Gastroesophageal sphincter (tissue), 4 donors: ENCODE data around the gene DLGAP5. TPM values are rescaled to one million over a fixed set of nuclear protein-coding genes. Genes with fewer than 3 reads are reported as not detected.

Source experiments
- ATAC-seq: fragments of 150-250 bp; one replicate; pipeline ENCODE4 v1.9.1; 2016; ENCODE audit warnings: mild to moderate bottlenecking, moderate library complexity
- H3K27ac ChIP-seq, 4 donors: fragments of 200-600 bp; sonication (generic) in 3 of 4; 1 replicate in 3 of 4; 2 replicates in 1 of 4; pipeline ENCODE4 v1.5.1; 2016 to 2019
- H3K27me3 ChIP-seq: fragments of 200-600 bp; sonication (generic); one replicate; pipeline ENCODE4 v1.5.1; 2019
- H3K36me3 ChIP-seq, 2 donors: fragments of 200-600 bp; sonication (generic); one replicate each; pipeline ENCODE4 v1.5.1; 2019; ENCODE audit warnings: control low read depth in 1 of 2
- H3K4me1 ChIP-seq, 3 donors: fragments of 200-600 bp; sonication (generic); 1 replicate in 2 of 3; 2 replicates in 1 of 3; pipeline ENCODE4 v1.5.1; 2016 to 2019; ENCODE audit warnings: control low read depth in 2 of 3
- H3K4me3 ChIP-seq, 2 donors: fragments of 200-600 bp; sonication (generic); one replicate each; pipeline ENCODE4 v1.5.1; 2019; ENCODE audit warnings: mild to moderate bottlenecking in 1 of 2, moderate library complexity in 1 of 2
- H3K9me3 ChIP-seq, 3 donors: fragments of 200-600 bp; sonication (generic); one replicate each; pipeline ENCODE4 v1.5.1; 2017 to 2019; ENCODE audit warnings: control low read depth in 2 of 3
- EP300 ChIP-seq: sonication (generic); formaldehyde crosslinking; IDR thresholded peaks from one replicate; pipeline ENCODE4 v1.6.1; 2017; ENCODE audit warnings: antibody characterized with exemption, mild to moderate bottlenecking
- POLR2A ChIP-seq, 2 donors: fragments of 450-650 bp; IDR thresholded peaks; one replicate each; pipeline ENCODE4 v1.6.1; 2017; ENCODE audit warnings: antibody characterized with exemption in 2 of 2, mild to moderate bottlenecking in 2 of 2, moderate library complexity in 1 of 2
- POLR2AphosphoS5 ChIP-seq: sonication (generic); formaldehyde crosslinking; IDR thresholded peaks from one replicate; pipeline ENCODE4 v1.6.1; 2017; ENCODE audit warnings: antibody characterized with exemption
- WGBS, 2 donors: methylation state at CpG; one replicate each; pipeline ENCODE4 v1.1.5; 2018; ENCODE audit warnings: low coverage in 1 of 2; 5-methylcytosine and 5-hydroxymethylcytosine counted together
- total RNA-seq, 4 donors: library from RNA; depleted of rRNA; stranded (reverse); fragments of >200 nt; gene quantifications; one replicate each; pipeline ENCODE4 v1.1.0, GENCODE V29; 2016
- TF ChIP-seq, protein P1 (sequence below), 4 experiments: fragments of 200-600 bp in 2 of 4; fragments of 450-650 bp in 2 of 4; sonication (generic) in 1 of 4; IDR thresholded peaks; one replicate each; pipeline ENCODE4 v1.5.1; 2017 to 2019; ENCODE audit warnings: antibody characterized with exemption in 4 of 4, mild to moderate bottlenecking in 2 of 4, moderate library complexity in 2 of 4

DLGAP5 gene
- total RNA-seq, 4 donors from 2014 or later, result 0.23 to 1.2 TPM; not detected in 2

GRCh38 chr14:55198749-55199148, 7.4 kb upstream of the DLGAP5 start:
- WGBS, 2 donors, result 92 to 100% methylated on average over 1 to 2 of the region's 2 CpGs
- TF ChIP-seq EP300 (no peak), POLR2A (IDR thresholded peaks at IDR 0.05) (no peak), POLR2AphosphoS5 (no peak)
- TF ChIP-seq, protein P1, sequence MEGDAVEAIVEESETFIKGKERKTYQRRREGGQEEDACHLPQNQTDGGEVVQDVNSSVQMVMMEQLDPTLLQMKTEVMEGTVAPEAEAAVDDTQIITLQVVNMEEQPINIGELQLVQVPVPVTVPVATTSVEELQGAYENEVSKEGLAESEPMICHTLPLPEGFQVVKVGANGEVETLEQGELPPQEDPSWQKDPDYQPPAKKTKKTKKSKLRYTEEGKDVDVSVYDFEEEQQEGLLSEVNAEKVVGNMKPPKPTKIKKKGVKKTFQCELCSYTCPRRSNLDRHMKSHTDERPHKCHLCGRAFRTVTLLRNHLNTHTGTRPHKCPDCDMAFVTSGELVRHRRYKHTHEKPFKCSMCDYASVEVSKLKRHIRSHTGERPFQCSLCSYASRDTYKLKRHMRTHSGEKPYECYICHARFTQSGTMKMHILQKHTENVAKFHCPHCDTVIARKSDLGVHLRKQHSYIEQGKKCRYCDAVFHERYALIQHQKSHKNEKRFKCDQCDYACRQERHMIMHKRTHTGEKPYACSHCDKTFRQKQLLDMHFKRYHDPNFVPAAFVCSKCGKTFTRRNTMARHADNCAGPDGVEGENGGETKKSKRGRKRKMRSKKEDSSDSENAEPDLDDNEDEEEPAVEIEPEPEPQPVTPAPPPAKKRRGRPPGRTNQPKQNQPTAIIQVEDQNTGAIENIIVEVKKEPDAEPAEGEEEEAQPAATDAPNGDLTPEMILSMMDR (IDR thresholded peaks at IDR 0.05), result no peak
- Histone ChIP-seq H3K9me3 (no peaks in the 10 kb centered on the region), H3K4me3 (no peak overlapping the region), H3K27ac (no peak overlapping the region), H3K4me1 (no peaks in the 10 kb centered on the region), H3K36me3 (no peaks in the 10 kb centered on the region), H3K27me3 (no peaks in the 10 kb centered on the region)
- ATAC-seq, result no peak

DNA sequence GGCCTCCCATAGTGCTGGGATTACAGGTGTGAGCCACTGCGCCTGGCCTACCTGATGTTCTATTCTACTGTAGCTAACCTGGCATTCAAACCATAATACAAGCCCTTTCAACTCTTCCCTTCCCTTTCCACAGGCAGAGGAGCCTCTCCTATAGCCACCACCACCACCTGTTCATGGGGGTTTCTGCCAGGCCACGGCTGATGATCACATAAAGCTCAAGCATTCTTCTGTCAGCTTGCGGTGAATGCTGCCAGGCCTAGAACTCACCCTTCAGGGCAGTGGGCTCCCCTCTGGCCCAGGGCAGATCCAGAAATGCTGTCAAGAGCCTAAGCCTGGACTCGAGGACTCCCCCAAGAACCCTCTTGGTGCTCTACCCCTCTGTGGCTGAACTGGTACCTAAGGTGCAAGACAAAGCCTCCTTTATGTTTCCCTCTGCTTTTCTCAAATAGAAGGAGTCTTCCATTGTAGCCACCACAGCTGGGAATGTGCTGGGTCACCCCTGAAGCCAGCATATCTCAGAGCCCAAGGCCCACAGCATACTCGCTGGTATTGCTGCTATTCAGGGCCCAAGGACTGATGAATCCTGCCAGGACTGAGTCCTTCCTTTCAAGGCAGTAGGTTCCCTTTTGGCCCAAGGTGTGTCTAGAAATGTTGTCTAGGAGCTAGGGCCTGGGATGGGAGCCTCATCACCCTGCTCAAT, 3.4 kb upstream of the DLGAP5 start:
- H3K4me1 ChIP-seq, result peaks cover 0 to 7% (median 4%) of the 10 kb centered on the region in 3 donors
- no peaks in the 10 kb centered on the region for H3K9me3 ChIP-seq
- no peak overlapping the region for H3K27ac ChIP-seq
- no peaks in the 10 kb centered on the region for H3K36me3 ChIP-seq
- 100% methylated on average over 1 of the region's 5 CpGs; no CpG with 5 or more reads in 1 of the 2 donors for WGBS, 2 donors
- TF ChIP-seq POLR2A (IDR thresholded peaks at IDR 0.05), result no peak
- no peak for TF ChIP-seq EP300
- TF ChIP-seq POLR2AphosphoS5, result no peak
- TF ChIP-seq, protein P1 (IDR thresholded peaks at IDR 0.05), result no peak
- H3K4me3 ChIP-seq, result no peak overlapping the region
- ATAC-seq, result no peak
- no peaks in the 10 kb centered on the region for H3K27me3 ChIP-seq

- Histone ChIP-seq H3K27me3 (no peaks in the 10 kb centered on the region), H3K4me1 (peaks cover 0 to 7% (median 4%) of the 10 kb centered on the region in 3 donors), H3K36me3 (no peaks in the 10 kb centered on the region), H3K9me3 (no peaks in the 10 kb centered on the region), H3K27ac (peak overlapping the region; percentile 12 to 70 (median 50)), H3K4me3 (peak overlapping the region; percentile 40 to 59)
- TF ChIP-seq, protein P1 (IDR thresholded peaks at IDR 0.05), result no peak
- TF ChIP-seq POLR2AphosphoS5 (no peak), POLR2A (IDR thresholded peaks at IDR 0.05) (no peak), EP300 (no peak)
- ATAC-seq, result no peak
- WGBS, 2 donors, result 25 to 46% methylated on average over 6 to 11 of the region's 11 CpGs
Observed at GRCh38 chr14:55192054-55192621, 753 bp upstream of the DLGAP5 start.

GRCh38 chr14:55190906-55191202, 531 bp downstream of the DLGAP5 start:
- Histone ChIP-seq H3K9me3 (no peaks in the 10 kb centered on the region), H3K4me1 (peaks cover 0 to 7% (median 4%) of the 10 kb centered on the region in 3 donors), H3K27me3 (no peaks in the 10 kb centered on the region), H3K4me3 (peak overlapping the region in 1 of 2 donors; percentile 59), H3K36me3 (no peaks in the 10 kb centered on the region), H3K27ac (no peak overlapping the region)
- 5 to 15% methylated on average over 4 to 6 of the region's 8 CpGs for WGBS, 2 donors
- TF ChIP-seq, protein P1 (IDR thresholded peaks at IDR 0.05), result no peak
- no peak for TF ChIP-seq EP300
- TF ChIP-seq POLR2AphosphoS5, result no peak
- no peak for TF ChIP-seq POLR2A (IDR thresholded peaks at IDR 0.05)
- no peak for ATAC-seq
